ENCODE results near the gene CC2D1A. TPM values are rescaled to one million over a fixed set of nuclear protein-coding genes. Genes with fewer than 3 reads are reported as not detected.
A peak's percentile ranks its signal among the peaks of the same experiment; 100 is the strongest.

Gene CC2D1A
- 69.4 and 74.0 TPM in 2 replicates for total RNA-seq
- long read RNA-seq, partial matches to known transcripts: 1 of 1 reads
- long read RNA-seq, other reads (novel, unspliced or antisense): 0 of 1 reads

- DNase-seq (ENCODE audit: low spot score, unreplicated experiment): peak; percentile 88
- peak; percentile 20 for TF ChIP-seq CTCF (IDR thresholded peaks at IDR 0.05; ENCODE audit: unreplicated experiment)
- H3K36me3 Mint-ChIP-seq (ENCODE audit: insufficient read depth): peaks cover 7% of the 10 kb centered on the region
- peaks cover 5% of the 10 kb centered on the region for H3K4me1 Mint-ChIP-seq (ENCODE audit: low read depth)
- peak within 1 kb of the TSS; percentile 62 for H3K27ac Mint-ChIP-seq
- peaks cover 3% of the 10 kb centered on the region for H3K27me3 Mint-ChIP-seq
- H3K4me3 Mint-ChIP-seq (ENCODE audit: low read depth): peak within 1 kb of the TSS; percentile 84
- H3K9me3 Mint-ChIP-seq (ENCODE audit: low read depth): no peaks in the 10 kb centered on the region
Observed at GRCh38 chr19:13905634-13906520, at the start of gene CC2D1A, which contains the start of gene BRME1. TSS of gene CC2D1A (plus strand) at chr19:13906201. CDS start at chr19:13906442, 241 bp downstream. TSS of gene BRME1 (minus strand) at chr19:13906117. CDS start at chr19:13904892, 1,225 bp downstream.

GRCh38 chr19:13856497-13856896 is 49.5 kb upstream of the CC2D1A start:
- Mint-ChIP-seq H3K4me3 (ENCODE audit: low read depth) (no peak overlapping the region), H3K27me3 (no peaks in the 10 kb centered on the region), H3K36me3 (ENCODE audit: insufficient read depth) (no peaks in the 10 kb centered on the region), H3K9me3 (ENCODE audit: low read depth) (no peaks in the 10 kb centered on the region), H3K27ac (peak overlapping the region; percentile 79), H3K4me1 (ENCODE audit: low read depth) (peaks cover 8% of the 10 kb centered on the region)
- no peak for DNase-seq (ENCODE audit: low spot score, unreplicated experiment)
- TF ChIP-seq CTCF (IDR thresholded peaks at IDR 0.05; ENCODE audit: unreplicated experiment): no peak

DNA sequence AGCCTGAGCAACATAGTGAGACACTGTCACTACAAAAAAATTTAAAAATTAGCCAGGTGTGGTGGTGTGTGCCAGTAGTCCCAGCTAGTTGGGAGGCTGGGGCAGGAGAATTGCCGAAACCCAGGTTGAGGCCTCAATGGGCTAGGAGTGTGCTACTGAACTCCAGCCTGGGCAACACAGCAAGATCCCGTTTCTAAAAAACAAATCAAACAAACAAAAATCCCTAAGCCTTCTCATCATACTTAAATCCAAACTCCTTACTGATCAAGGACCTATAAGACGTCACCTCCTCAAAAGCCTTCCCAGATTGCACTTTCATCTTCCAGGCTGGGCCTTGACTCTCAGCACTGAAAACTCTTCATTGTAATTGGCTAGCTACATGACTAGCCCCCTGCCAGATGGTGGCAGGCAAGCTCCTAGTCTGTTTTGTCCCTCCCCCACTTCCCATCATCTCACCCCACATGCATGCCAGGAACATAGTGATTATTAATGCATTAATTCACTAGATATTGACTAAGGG is 46.6 kb upstream of the CC2D1A start:
- Mint-ChIP-seq H3K4me3 (ENCODE audit: low read depth) (no peak overlapping the region), H3K9me3 (ENCODE audit: low read depth) (no peaks in the 10 kb centered on the region), H3K27ac (peak overlapping the region; percentile 89), H3K36me3 (ENCODE audit: insufficient read depth) (no peaks in the 10 kb centered on the region), H3K27me3 (no peaks in the 10 kb centered on the region), H3K4me1 (ENCODE audit: low read depth) (peaks cover 12% of the 10 kb centered on the region)
- no peak for DNase-seq (ENCODE audit: low spot score, unreplicated experiment)
- TF ChIP-seq CTCF (IDR thresholded peaks at IDR 0.05; ENCODE audit: unreplicated experiment): no peak

DNA sequence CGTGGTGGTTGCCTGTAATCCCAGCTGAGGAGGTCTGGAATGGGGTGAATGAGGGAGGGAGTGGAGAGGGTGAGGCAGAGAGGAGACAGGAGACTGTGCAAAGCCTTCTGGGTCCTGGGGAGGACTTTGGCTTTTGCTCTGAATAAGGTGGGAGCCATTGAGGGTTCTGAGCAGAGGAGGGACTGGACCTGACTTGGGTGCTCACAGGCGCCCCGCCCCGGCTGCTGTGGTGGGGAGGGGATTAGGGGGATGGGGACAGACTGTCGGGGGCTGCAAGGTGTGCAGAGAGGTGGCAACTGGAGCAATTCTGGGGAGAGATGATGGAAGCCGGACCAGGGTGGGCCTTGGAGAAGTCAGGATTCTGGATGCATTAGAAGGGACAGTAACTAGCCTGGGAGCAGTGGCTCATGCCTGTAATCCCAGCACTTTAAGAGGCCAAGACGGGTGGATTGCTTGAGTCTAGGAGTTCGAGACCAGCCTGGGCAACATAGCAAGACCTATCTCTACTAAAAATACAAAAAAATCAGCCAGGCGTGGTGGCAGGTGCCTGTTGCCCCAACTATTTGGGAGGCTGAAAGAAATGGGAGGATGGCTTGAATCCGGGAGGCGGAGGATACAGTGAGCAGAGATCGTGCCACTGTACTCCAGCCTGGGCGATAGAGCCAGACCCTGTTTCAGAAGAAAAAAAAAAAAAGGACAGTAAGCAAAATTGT is 45.2 kb upstream of the CC2D1A start:
- H3K9me3 Mint-ChIP-seq (ENCODE audit: low read depth): no peaks in the 10 kb centered on the region
- no peak for DNase-seq (ENCODE audit: low spot score, unreplicated experiment)
- no peak overlapping the region for H3K4me3 Mint-ChIP-seq (ENCODE audit: low read depth)
- no peak for TF ChIP-seq CTCF (IDR thresholded peaks at IDR 0.05; ENCODE audit: unreplicated experiment)
- H3K27ac Mint-ChIP-seq: no peak overlapping the region
- H3K27me3 Mint-ChIP-seq: no peaks in the 10 kb centered on the region
- H3K36me3 Mint-ChIP-seq (ENCODE audit: insufficient read depth): no peaks in the 10 kb centered on the region
- peaks cover 14% of the 10 kb centered on the region for H3K4me1 Mint-ChIP-seq (ENCODE audit: low read depth)

GRCh38 chr19:13861392-13861713 is 44.6 kb upstream of the CC2D1A start:
- no peak for DNase-seq (ENCODE audit: low spot score, unreplicated experiment)
- H3K36me3 Mint-ChIP-seq (ENCODE audit: insufficient read depth): no peaks in the 10 kb centered on the region
- H3K4me1 Mint-ChIP-seq (ENCODE audit: low read depth): peaks cover 16% of the 10 kb centered on the region
- no peaks in the 10 kb centered on the region for H3K9me3 Mint-ChIP-seq (ENCODE audit: low read depth)
- H3K4me3 Mint-ChIP-seq (ENCODE audit: low read depth): peak overlapping the region; percentile 51
- H3K27me3 Mint-ChIP-seq: no peaks in the 10 kb centered on the region
- peak overlapping the region; percentile 16 for H3K27ac Mint-ChIP-seq
- TF ChIP-seq CTCF (IDR thresholded peaks at IDR 0.05; ENCODE audit: unreplicated experiment): no peak
